Smooth muscle cell (in vitro differentiated cells): ENCODE results near the gene PTPRN2. TPM values are rescaled to one million over a fixed set of nuclear protein-coding genes. Genes with fewer than 3 reads are reported as not detected.

Source experiments
- DNase-seq: peaks from one replicate; lab custom pipeline; 2025; ENCODE audit not compliant: unreplicated experiment; lab: John Stamatoyannopoulos, UW
- H2AFZ ChIP-seq: fragments of 200-600 bp; sonication (generic); 2 replicates; pipeline ENCODE4 v1.6.0; 2016; ENCODE audit warnings: antibody characterized with exemption, low read depth, mild to moderate bottlenecking
- H3F3A ChIP-seq: fragments of 200-600 bp; sonication (generic); 2 replicates; pipeline ENCODE4 v1.6.0; 2017; ENCODE audit warnings: antibody characterized with exemption, low read depth
- H3K27ac ChIP-seq: fragments of 200-600 bp; sonication (generic); 2 replicates; pipeline ENCODE4 v1.5.1; 2016; ENCODE audit warnings: low read depth, mild to moderate bottlenecking
- H3K27me3 ChIP-seq: fragments of 200-600 bp; sonication (generic); 2 replicates; pipeline ENCODE4 v1.6.1; 2016; ENCODE audit warnings: low read depth, mild to moderate bottlenecking
- H3K36me3 ChIP-seq: fragments of 200-600 bp; sonication (generic); 2 replicates; pipeline ENCODE4 v1.5.1; 2016; ENCODE audit warnings: low read depth
- H3K4me1 ChIP-seq: fragments of 200-600 bp; sonication (generic); 2 replicates; pipeline ENCODE4 v1.5.1; 2016; ENCODE audit warnings: low read depth
- H3K4me2 ChIP-seq: fragments of 200-600 bp; sonication (generic); 2 replicates; pipeline ENCODE4 v1.6.0; 2016; ENCODE audit warnings: mild to moderate bottlenecking
- H3K4me3 ChIP-seq: fragments of 200-600 bp; sonication (generic); 2 replicates; pipeline ENCODE4 v1.5.1; 2016; ENCODE audit warnings: mild to moderate bottlenecking
- H3K79me2 ChIP-seq: fragments of 200-600 bp; sonication (generic); 2 replicates; pipeline ENCODE4 v1.6.0; 2016; ENCODE audit warnings: low read depth, mild to moderate bottlenecking
- H3K9ac ChIP-seq: fragments of 200-600 bp; sonication (generic); 2 replicates; pipeline ENCODE4 v1.6.0; 2016; ENCODE audit warnings: low read depth
- H3K9me3 ChIP-seq: fragments of 200-600 bp; sonication (generic); replicated peaks from 2 replicates; pipeline ENCODE4 v1.5.1; 2016; ENCODE audit warnings: low read depth
- H4K20me1 ChIP-seq: fragments of 200-600 bp; sonication (generic); 2 replicates; pipeline ENCODE4 v1.6.0; 2016; ENCODE audit warnings: low read depth
- CTCF ChIP-seq: fragments of 200-600 bp; sonication (generic); IDR thresholded peaks from 2 replicates; pipeline ENCODE4 v1.5.1; 2017; ENCODE audit warnings: borderline replicate concordance, mild to moderate bottlenecking, antibody characterized with exemption; ENCODE audit not compliant: insufficient read depth, poor library complexity, severe bottlenecking
- WGBS: methylation state at CpG from one replicate; pipeline ENCODE4 v1.1.7; 2016; ENCODE audit warnings: low lambda C conversion rate; 5-methylcytosine and 5-hydroxymethylcytosine counted together
- polyA plus RNA-seq: library from polyadenylated mRNA; unstranded; fragments of >200 nt; fragmentation: Nextera tagmentation; extraction: Ambion mirVana; gene quantifications from 2 replicates; pipeline ENCODE4 v1.2.1, GENCODE V29; 2016
- total RNA-seq: library from RNA; depleted of rRNA; stranded (reverse); fragments of >200 nt; gene quantifications from 2 replicates; pipeline ENCODE4 v1.2.3, GENCODE V29; 2014

The PTPRN2 gene
- total and polyA plus RNA-seq, 2 experiments from 2014 or later: 0.09 to 0.87 TPM

GRCh38 chr7:157831143-157831905, 756.3 kb downstream of the PTPRN2 start:
- Histone ChIP-seq H3K27me3 (no peaks in the 10 kb centered on the region), H3K27ac (no peak overlapping the region), H3F3A (no peaks in the 10 kb centered on the region), H4K20me1 (no peaks in the 10 kb centered on the region), H2AFZ (no peak overlapping the region), H3K4me3 (no peak overlapping the region), H3K4me2 (no peak overlapping the region), H3K9me3 (no peaks in the 10 kb centered on the region), H3K79me2 (no peaks in the 10 kb centered on the region), H3K4me1 (peaks cover 10% of the 10 kb centered on the region), H3K9ac (no peak overlapping the region), H3K36me3 (no peaks in the 10 kb centered on the region)
- 82% methylated on average over 18 of the region's 18 CpGs for whole genome bisulfite sequencing
- TF ChIP-seq CTCF: no peak
- DNase-seq: no peak

- Histone ChIP-seq H3K27me3 (no peaks in the 10 kb centered on the region), H3K4me1 (peaks cover 5% of the 10 kb centered on the region), H3F3A (no peaks in the 10 kb centered on the region), H3K4me3 (no peak overlapping the region), H3K36me3 (no peaks in the 10 kb centered on the region), H2AFZ (no peak overlapping the region), H3K27ac (no peak overlapping the region), H3K79me2 (no peaks in the 10 kb centered on the region), H4K20me1 (no peaks in the 10 kb centered on the region), H3K9ac (no peak overlapping the region), H3K4me2 (no peak overlapping the region), H3K9me3 (no peaks in the 10 kb centered on the region)
- DNase-seq: no peak
- TF ChIP-seq CTCF: no peak
- WGBS: 90% methylated on average over 13 of the region's 13 CpGs
These were observed 757.3 kb downstream of the PTPRN2 start for GRCh38 chr7:157830331-157830730.

- Histone ChIP-seq H4K20me1 (no peaks in the 10 kb centered on the region), H3F3A (no peaks in the 10 kb centered on the region), H3K4me2 (no peak overlapping the region), H3K79me2 (no peaks in the 10 kb centered on the region), H3K4me1 (no peaks in the 10 kb centered on the region), H3K9ac (no peak overlapping the region), H3K4me3 (no peak overlapping the region), H3K27ac (no peak overlapping the region), H3K27me3 (no peaks in the 10 kb centered on the region), H3K9me3 (no peaks in the 10 kb centered on the region), H2AFZ (no peak overlapping the region), H3K36me3 (no peaks in the 10 kb centered on the region)
- TF ChIP-seq CTCF: no peak
- DNase-seq: no peak
- 84% methylated on average over 15 of the region's 15 CpGs for WGBS
These were observed 758.1 kb downstream of the PTPRN2 start for GRCh38 chr7:157829491-157829890.

- 97% methylated on average over 14 of the region's 14 CpGs for WGBS
- Histone ChIP-seq H3K36me3 (no peaks in the 10 kb centered on the region), H3K27me3 (no peaks in the 10 kb centered on the region), H3K4me1 (no peaks in the 10 kb centered on the region), H3F3A (no peaks in the 10 kb centered on the region), H3K9ac (no peak overlapping the region), H3K4me3 (no peak overlapping the region), H2AFZ (no peak overlapping the region), H4K20me1 (no peaks in the 10 kb centered on the region), H3K79me2 (no peaks in the 10 kb centered on the region), H3K27ac (no peak overlapping the region), H3K4me2 (no peak overlapping the region), H3K9me3 (no peaks in the 10 kb centered on the region)
- DNase-seq: no peak
- TF ChIP-seq CTCF: no peak
These were observed 758.7 kb downstream of the PTPRN2 start for GRCh38 chr7:157828881-157829280.
